Measurements from ENCODE around the gene PDLIM3. TPM values are rescaled to one million over a fixed set of nuclear protein-coding genes. Genes with fewer than 3 reads are reported as not detected.

PDLIM3 gene
- total and polyA plus RNA-seq, 2 experiments from 2014 or later: 8.5 to 18.0 TPM

DNA sequence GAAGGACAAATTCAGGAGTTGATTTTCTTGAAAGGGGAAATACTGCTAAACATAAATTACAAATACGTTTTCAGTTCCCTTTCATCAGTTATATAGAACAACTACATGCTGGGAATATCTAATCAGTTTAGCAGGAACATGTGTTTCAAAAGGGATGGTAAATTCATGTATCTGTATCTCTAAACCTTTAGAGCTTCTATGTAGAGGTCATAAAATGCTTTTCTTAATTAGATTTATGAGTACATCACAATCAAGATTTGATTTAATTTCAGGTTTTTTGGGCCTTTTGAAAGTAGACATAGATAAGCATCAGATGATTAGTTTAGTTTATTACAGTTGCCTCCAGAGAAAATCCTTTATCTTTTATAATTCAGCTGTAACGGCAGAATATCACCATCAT is 12.9 kb downstream of the PDLIM3 start:
- H3K4me1 Mint-ChIP-seq: no peaks in the 10 kb centered on the region

More for the DNA sequence above, 12.9 kb downstream of the PDLIM3 start:
- Histone ChIP-seq H3K27ac (ENCODE audit: low read depth) (no peak overlapping the region), H3K79me2 (replicated peaks; ENCODE audit: insufficient read depth) (no peaks in the 10 kb centered on the region), H3K4me3 (no peak overlapping the region), H3K9me2 (ENCODE audit: insufficient read depth) (no peaks in the 10 kb centered on the region), H3F3A (replicated peaks; ENCODE audit: low read depth) (no peaks in the 10 kb centered on the region), H3K36me3 (ENCODE audit: insufficient read depth) (no peaks in the 10 kb centered on the region), H3K4me2 (no peak overlapping the region), H2AFZ (no peak overlapping the region), H3K27me3 (ENCODE audit: insufficient read depth) (no peaks in the 10 kb centered on the region), H4K20me1 (replicated peaks; ENCODE audit: insufficient read depth) (no peaks in the 10 kb centered on the region), H3K4me1 (ENCODE audit: insufficient read depth) (no peaks in the 10 kb centered on the region)
- Mint-ChIP-seq H3K36me3 (ENCODE audit: low read depth) (peaks cover 2% of the 10 kb centered on the region; the same call in 1 of the 3 replicates), H3K9me3 (no peaks in the 10 kb centered on the region; the same call in 2 of the 3 replicates), H3K4me3 (no peak overlapping the region), H3K27ac (no peak overlapping the region), H3K27me3 (ENCODE audit: insufficient read depth, low read depth, poor library complexity) (no peaks in the 10 kb centered on the region)
- TF ChIP-seq EZH2 (IDR thresholded peaks at IDR 0.05; ENCODE audit: low read depth, unreplicated experiment) (no peak), JUNB (IDR thresholded peaks at IDR 0.05; ENCODE audit: unreplicated experiment) (no peak), STAT1 (IDR thresholded peaks at IDR 0.05; ENCODE audit: unreplicated experiment) (no peak), ETS1 (IDR thresholded peaks at IDR 0.05) (no peak), NANOG (IDR thresholded peaks at IDR 0.05; ENCODE audit: borderline replicate concordance) (no peak), EZH2phosphoT487 (IDR thresholded peaks at IDR 0.05; ENCODE audit: unreplicated experiment) (no peak), ZNF114 (CRISPR knock-in tag; IDR thresholded peaks at IDR 0.05) (no peak), POLR2AphosphoS5 (IDR thresholded peaks at IDR 0.05; ENCODE audit: low read depth) (no peak), ZNF331 (CRISPR knock-in tag; IDR thresholded peaks at IDR 0.05; ENCODE audit: low read depth) (no peak), CREB1 (CRISPR knock-in tag; IDR thresholded peaks at IDR 0.05; ENCODE audit: low read depth) (no peak)
- TF ChIP-seq, protein P1, sequence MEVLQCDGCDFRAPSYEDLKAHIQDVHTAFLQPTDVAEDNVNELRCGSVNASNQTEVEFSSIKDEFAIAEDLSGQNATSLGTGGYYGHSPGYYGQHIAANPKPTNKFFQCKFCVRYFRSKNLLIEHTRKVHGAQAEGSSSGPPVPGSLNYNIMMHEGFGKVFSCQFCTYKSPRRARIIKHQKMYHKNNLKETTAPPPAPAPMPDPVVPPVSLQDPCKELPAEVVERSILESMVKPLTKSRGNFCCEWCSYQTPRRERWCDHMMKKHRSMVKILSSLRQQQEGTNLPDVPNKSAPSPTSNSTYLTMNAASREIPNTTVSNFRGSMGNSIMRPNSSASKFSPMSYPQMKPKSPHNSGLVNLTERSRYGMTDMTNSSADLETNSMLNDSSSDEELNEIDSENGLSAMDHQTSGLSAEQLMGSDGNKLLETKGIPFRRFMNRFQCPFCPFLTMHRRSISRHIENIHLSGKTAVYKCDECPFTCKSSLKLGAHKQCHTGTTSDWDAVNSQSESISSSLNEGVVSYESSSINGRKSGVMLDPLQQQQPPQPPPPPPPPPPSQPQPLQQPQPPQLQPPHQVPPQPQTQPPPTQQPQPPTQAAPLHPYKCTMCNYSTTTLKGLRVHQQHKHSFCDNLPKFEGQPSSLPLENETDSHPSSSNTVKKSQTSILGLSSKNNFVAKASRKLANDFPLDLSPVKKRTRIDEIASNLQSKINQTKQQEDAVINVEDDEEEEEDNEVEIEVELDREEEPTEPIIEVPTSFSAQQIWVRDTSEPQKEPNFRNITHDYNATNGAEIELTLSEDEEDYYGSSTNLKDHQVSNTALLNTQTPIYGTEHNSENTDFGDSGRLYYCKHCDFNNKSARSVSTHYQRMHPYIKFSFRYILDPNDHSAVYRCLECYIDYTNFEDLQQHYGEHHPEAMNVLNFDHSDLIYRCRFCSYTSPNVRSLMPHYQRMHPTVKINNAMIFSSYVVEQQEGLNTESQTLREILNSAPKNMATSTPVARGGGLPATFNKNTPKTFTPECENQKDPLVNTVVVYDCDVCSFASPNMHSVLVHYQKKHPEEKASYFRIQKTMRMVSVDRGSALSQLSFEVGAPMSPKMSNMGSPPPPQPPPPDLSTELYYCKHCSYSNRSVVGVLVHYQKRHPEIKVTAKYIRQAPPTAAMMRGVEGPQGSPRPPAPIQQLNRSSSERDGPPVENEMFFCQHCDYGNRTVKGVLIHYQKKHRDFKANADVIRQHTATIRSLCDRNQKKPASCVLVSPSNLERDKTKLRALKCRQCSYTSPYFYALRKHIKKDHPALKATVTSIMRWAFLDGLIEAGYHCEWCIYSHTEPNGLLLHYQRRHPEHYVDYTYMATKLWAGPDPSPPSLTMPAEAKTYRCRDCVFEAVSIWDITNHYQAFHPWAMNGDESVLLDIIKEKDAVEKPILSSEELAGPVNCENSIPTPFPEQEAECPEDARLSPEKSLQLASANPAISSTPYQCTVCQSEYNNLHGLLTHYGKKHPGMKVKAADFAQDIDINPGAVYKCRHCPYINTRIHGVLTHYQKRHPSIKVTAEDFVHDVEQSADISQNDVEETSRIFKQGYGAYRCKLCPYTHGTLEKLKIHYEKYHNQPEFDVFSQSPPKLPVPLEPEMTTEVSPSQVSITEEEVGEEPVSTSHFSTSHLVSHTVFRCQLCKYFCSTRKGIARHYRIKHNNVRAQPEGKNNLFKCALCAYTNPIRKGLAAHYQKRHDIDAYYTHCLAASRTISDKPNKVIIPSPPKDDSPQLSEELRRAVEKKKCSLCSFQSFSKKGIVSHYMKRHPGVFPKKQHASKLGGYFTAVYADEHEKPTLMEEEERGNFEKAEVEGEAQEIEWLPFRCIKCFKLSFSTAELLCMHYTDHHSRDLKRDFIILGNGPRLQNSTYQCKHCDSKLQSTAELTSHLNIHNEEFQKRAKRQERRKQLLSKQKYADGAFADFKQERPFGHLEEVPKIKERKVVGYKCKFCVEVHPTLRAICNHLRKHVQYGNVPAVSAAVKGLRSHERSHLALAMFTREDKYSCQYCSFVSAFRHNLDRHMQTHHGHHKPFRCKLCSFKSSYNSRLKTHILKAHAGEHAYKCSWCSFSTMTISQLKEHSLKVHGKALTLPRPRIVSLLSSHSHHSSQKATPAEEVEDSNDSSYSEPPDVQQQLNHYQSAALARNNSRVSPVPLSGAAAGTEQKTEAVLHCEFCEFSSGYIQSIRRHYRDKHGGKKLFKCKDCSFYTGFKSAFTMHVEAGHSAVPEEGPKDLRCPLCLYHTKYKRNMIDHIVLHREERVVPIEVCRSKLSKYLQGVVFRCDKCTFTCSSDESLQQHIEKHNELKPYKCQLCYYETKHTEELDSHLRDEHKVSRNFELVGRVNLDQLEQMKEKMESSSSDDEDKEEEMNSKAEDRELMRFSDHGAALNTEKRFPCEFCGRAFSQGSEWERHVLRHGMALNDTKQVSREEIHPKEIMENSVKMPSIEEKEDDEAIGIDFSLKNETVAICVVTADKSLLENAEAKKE (CRISPR knock-in tag; IDR thresholded peaks at IDR 0.05): no peak
- TF ChIP-seq, protein P2, sequence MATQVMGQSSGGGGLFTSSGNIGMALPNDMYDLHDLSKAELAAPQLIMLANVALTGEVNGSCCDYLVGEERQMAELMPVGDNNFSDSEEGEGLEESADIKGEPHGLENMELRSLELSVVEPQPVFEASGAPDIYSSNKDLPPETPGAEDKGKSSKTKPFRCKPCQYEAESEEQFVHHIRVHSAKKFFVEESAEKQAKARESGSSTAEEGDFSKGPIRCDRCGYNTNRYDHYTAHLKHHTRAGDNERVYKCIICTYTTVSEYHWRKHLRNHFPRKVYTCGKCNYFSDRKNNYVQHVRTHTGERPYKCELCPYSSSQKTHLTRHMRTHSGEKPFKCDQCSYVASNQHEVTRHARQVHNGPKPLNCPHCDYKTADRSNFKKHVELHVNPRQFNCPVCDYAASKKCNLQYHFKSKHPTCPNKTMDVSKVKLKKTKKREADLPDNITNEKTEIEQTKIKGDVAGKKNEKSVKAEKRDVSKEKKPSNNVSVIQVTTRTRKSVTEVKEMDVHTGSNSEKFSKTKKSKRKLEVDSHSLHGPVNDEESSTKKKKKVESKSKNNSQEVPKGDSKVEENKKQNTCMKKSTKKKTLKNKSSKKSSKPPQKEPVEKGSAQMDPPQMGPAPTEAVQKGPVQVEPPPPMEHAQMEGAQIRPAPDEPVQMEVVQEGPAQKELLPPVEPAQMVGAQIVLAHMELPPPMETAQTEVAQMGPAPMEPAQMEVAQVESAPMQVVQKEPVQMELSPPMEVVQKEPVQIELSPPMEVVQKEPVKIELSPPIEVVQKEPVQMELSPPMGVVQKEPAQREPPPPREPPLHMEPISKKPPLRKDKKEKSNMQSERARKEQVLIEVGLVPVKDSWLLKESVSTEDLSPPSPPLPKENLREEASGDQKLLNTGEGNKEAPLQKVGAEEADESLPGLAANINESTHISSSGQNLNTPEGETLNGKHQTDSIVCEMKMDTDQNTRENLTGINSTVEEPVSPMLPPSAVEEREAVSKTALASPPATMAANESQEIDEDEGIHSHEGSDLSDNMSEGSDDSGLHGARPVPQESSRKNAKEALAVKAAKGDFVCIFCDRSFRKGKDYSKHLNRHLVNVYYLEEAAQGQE (IDR thresholded peaks at IDR 0.05; ENCODE audit: unreplicated experiment): no peak
- TF ChIP-seq, protein P3, sequence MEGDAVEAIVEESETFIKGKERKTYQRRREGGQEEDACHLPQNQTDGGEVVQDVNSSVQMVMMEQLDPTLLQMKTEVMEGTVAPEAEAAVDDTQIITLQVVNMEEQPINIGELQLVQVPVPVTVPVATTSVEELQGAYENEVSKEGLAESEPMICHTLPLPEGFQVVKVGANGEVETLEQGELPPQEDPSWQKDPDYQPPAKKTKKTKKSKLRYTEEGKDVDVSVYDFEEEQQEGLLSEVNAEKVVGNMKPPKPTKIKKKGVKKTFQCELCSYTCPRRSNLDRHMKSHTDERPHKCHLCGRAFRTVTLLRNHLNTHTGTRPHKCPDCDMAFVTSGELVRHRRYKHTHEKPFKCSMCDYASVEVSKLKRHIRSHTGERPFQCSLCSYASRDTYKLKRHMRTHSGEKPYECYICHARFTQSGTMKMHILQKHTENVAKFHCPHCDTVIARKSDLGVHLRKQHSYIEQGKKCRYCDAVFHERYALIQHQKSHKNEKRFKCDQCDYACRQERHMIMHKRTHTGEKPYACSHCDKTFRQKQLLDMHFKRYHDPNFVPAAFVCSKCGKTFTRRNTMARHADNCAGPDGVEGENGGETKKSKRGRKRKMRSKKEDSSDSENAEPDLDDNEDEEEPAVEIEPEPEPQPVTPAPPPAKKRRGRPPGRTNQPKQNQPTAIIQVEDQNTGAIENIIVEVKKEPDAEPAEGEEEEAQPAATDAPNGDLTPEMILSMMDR (conservative IDR thresholded peaks at IDR 0.05; ENCODE audit: low read depth in 2 of 2): no peak
- DNase-seq (ENCODE audit: low spot score): no peak
- no peak for ATAC-seq

Measured in GM23338 (cell line).